HFFc6 (cell line): ENCODE measurements around the gene ANXA8. TPM values are rescaled to one million over a fixed set of nuclear protein-coding genes. Genes with fewer than 3 reads are reported as not detected.
"Not testable (repeated sequence)": the region's sequence is repeated elsewhere in the genome, so short reads cannot be mapped to it uniquely, and the experiment has no call there.

Experiments used
- DNase-seq: peaks from one replicate; pipeline ENCODE4 v3.0.0-alpha.2; 2018
- H3K27ac Mint-ChIP-seq: 2 replicates; pipeline ENCODE4 v1.8.0; 2020; ENCODE audit warnings: mild to moderate bottlenecking, mixed read lengths
- H3K27me3 Mint-ChIP-seq: 2 replicates; pipeline ENCODE4 v1.8.0; 2021; ENCODE audit warnings: mild to moderate bottlenecking, moderate library complexity, mixed read lengths; ENCODE audit not compliant: insufficient read depth
- H3K36me3 Mint-ChIP-seq: 2 replicates; pipeline ENCODE4 v1.8.0; 2021; ENCODE audit warnings: low read depth, mixed read lengths
- H3K4me1 Mint-ChIP-seq: 2 replicates; pipeline ENCODE4 v1.8.0; 2020; ENCODE audit warnings: low read depth, mixed read lengths
- H3K4me3 Mint-ChIP-seq: 2 replicates; pipeline ENCODE4 v1.8.0; 2020; ENCODE audit warnings: mild to moderate bottlenecking, moderate library complexity, mixed read lengths
- H3K9me3 Mint-ChIP-seq: 2 replicates; pipeline ENCODE4 v1.8.0; 2020; ENCODE audit warnings: mild to moderate bottlenecking, mixed read lengths
- CTCF ChIP-seq: fragments of 200-600 bp; sonication (generic); IDR thresholded peaks from 2 replicates; pipeline ENCODE4 v1.5.0; 2021; ENCODE audit warnings: antibody characterized with exemption, mild to moderate bottlenecking
- total RNA-seq, 6 experiments: library from RNA; stranded (reverse); fragmentation: NEBNext Ultra II Directional; extraction: Animal tissue kit (Norgen Biotek cat#: 25700); gene quantifications; 2 replicates in 1 of 6; 3 replicates in 5 of 6; pipeline ENCODE4 v1.2.3, GENCODE V29; 2021

ANXA8 gene
- total RNA-seq, 6 experiments from 2014 or later: 0.45 to 1.1 (median 0.53) TPM; not detected in 1

GRCh38 chr10:47473516-47473915, 10.4 kb downstream of the ANXA8 start:
- not testable (repeated sequence) for H3K27me3 Mint-ChIP-seq, H3K9me3 Mint-ChIP-seq, H3K4me1 Mint-ChIP-seq, H3K27ac Mint-ChIP-seq, H3K36me3 Mint-ChIP-seq, DNase-seq, H3K4me3 Mint-ChIP-seq

- DNase-seq, H3K9me3 Mint-ChIP-seq, H3K4me1 Mint-ChIP-seq, H3K36me3 Mint-ChIP-seq, H3K4me3 Mint-ChIP-seq, H3K27ac Mint-ChIP-seq, H3K27me3 Mint-ChIP-seq: not testable (repeated sequence)
Measured at GRCh38 chr10:47472647-47473046, 11.3 kb downstream of the ANXA8 start.

- not testable (repeated sequence) for H3K4me1 Mint-ChIP-seq, H3K36me3 Mint-ChIP-seq, H3K4me3 Mint-ChIP-seq, H3K27ac Mint-ChIP-seq, H3K9me3 Mint-ChIP-seq, H3K27me3 Mint-ChIP-seq, DNase-seq
Measured at GRCh38 chr10:47472072-47472471, 11.8 kb downstream of the ANXA8 start.

- not testable (repeated sequence) for H3K9me3 Mint-ChIP-seq, DNase-seq, H3K27ac Mint-ChIP-seq, H3K36me3 Mint-ChIP-seq, H3K4me1 Mint-ChIP-seq, H3K27me3 Mint-ChIP-seq, H3K4me3 Mint-ChIP-seq
Measured at GRCh38 chr10:47468731-47469528, 15.0 kb downstream of the ANXA8 start.

- H3K9me3 Mint-ChIP-seq, H3K36me3 Mint-ChIP-seq, H3K4me3 Mint-ChIP-seq, H3K4me1 Mint-ChIP-seq, H3K27me3 Mint-ChIP-seq, DNase-seq, H3K27ac Mint-ChIP-seq: not testable (repeated sequence)
Measured at GRCh38 chr10:47467957-47468356, 16.0 kb downstream of the ANXA8 start.

GRCh38 chr10:47467458-47467857, 16.5 kb downstream of the ANXA8 start:
- not testable (repeated sequence) for DNase-seq, H3K9me3 Mint-ChIP-seq, H3K27me3 Mint-ChIP-seq, H3K4me3 Mint-ChIP-seq, H3K27ac Mint-ChIP-seq, H3K36me3 Mint-ChIP-seq
- H3K4me1 Mint-ChIP-seq: peaks cover 13% of the 10 kb centered on the region

- H3K4me1 Mint-ChIP-seq: peaks cover 23% of the 10 kb centered on the region
- not testable (repeated sequence) for DNase-seq, H3K27me3 Mint-ChIP-seq, H3K36me3 Mint-ChIP-seq, H3K27ac Mint-ChIP-seq, H3K9me3 Mint-ChIP-seq, H3K4me3 Mint-ChIP-seq
Measured at GRCh38 chr10:47465216-47465917, 18.5 kb downstream of the ANXA8 start.

- H3K27me3 Mint-ChIP-seq, DNase-seq, H3K9me3 Mint-ChIP-seq, H3K4me3 Mint-ChIP-seq, H3K36me3 Mint-ChIP-seq: not testable (repeated sequence)
- Mint-ChIP-seq H3K4me1 (peaks cover 37% of the 10 kb centered on the region), H3K27ac (peak overlapping the region; percentile 36; the same call in 1 of the 2 replicates)
Measured at GRCh38 chr10:47462577-47463358, 21.1 kb downstream of the ANXA8 start.

GRCh38 chr10:47461261-47461687, 22.6 kb downstream of the ANXA8 start:
- peak; percentile 67 for TF ChIP-seq CTCF
- Mint-ChIP-seq H3K4me3 (peak overlapping the region; percentile 82), H3K4me1 (peaks cover 38% of the 10 kb centered on the region), H3K27ac (peak overlapping the region; percentile 94)
- DNase-seq: peak; percentile 65
- not testable (repeated sequence) for H3K36me3 Mint-ChIP-seq, H3K27me3 Mint-ChIP-seq, H3K9me3 Mint-ChIP-seq
